Activated T-cell treated with anti-CD3 and anti-CD28 coated beads for 48 hours (primary cell): ENCODE measurements around the gene GGCT.

Experiments used
- DNase-seq: peaks from one replicate; pipeline ENCODE4 v3.0.0-alpha.2; 2020; ENCODE audit warnings: low read depth

Gene GGCT

DNA sequence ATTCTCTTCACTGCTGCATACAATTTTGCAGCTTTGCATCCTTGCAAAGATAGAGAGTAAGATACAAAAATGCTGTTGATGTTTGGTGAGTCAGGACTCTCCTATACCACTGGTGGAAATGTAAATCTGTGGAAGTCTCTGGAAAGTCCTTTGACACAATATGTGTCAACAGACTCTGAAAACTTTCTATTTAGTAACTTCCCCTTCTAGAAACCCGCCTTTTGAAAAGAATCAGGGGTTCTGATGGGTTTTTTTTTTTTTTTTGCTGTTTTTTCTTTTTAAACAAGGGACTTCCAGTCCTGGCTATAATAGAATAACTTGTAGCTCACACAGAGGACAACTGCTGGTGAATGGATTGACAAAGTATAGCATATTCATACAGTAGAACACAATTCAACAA lies 42.5 kb downstream of the GGCT start:
- no peak for DNase-seq

DNA sequence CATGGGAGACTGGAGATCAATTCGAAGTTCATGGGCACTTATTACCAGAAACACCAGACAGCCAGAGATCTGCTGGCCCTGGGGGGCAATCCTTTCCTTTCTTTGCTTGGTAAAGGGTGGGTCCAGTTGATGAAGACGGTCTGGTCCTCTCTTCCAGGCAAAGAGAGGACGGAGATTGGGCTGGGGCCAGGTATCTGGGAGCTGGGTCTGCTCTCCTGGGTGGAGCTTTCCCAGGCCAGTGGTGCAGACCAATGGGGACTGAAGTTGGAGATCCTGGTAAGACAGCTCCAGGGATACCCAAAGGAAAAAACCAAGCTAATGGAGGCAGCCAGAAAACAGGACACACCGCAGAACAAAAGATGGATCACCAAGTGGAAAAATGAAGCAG lies 44.4 kb downstream of the GGCT start:
- no peak for DNase-seq

DNA sequence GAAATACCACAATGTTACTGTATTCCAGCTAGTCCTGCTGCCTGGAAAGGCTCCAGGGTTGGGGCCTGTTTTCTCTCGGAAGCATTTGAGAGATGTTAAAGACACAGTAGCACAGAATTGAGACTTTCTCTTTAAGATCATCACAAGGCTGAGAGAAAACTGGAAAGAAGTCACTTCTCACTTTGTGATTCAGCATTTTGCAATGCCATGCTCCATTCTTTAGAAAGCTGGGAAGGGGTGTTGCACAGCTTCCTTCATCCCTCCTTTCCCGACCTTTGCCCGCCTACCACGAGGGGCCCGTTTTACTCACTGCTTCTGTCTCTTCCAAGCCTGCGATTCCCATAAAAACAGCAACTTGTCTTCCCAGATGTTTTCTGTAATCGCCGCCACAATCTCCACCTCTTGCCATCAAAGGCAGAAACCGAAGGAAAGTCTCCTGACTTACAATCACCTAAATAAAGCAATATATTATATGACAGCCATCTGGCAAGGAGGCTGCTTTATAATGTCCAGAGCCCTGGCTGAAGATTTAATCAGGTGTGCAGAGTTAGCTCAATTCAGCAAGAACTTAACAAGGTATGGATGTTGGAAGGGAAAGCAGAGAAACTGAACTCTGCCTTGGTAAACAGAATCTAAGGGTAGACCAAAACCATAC lies 44.9 kb downstream of the GGCT start:
- DNase-seq: no peak

DNA sequence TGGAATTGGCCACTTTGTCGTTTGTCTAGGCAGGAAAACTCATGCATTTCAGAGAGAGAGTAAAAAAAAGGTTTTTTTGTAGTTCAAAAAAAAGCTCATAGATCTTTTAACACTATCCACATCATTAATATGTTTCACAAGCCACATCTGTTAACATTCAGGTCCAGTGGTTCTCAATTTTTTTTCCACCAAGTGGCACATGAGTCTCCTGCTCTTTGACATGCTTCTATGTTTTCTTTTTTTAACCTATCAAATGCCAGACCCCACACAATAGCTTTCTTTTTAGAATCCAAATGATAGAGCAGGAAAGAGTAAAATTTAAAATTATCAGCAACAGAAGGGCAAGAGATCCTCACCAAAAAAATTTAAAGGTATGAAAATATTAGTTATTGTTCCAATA lies 46.3 kb downstream of the GGCT start:
- no peak for DNase-seq

GRCh38 chr7:30453921-30454320 lies 50.7 kb downstream of the GGCT start:
- DNase-seq: no peak

DNA sequence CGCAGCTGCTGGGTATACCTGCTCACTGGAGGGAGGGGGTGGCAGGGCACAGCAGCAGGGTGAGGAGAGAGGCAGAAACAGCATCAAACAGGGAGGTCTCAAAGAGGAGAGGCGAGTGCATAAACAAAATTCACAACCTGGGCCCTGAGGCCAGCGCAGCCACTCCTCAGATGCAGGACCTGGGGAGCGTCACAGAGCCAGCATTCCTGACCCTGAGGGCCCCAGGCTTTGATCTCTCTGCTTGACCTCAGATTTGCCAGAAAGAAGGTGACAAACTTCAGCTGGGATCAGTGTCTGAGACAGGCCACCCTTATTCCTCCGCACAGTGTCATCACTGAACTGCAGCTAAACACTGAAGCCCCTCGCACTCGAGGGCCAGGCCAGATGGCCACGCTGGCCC lies 51.6 kb downstream of the GGCT start:
- no peak for DNase-seq

DNA sequence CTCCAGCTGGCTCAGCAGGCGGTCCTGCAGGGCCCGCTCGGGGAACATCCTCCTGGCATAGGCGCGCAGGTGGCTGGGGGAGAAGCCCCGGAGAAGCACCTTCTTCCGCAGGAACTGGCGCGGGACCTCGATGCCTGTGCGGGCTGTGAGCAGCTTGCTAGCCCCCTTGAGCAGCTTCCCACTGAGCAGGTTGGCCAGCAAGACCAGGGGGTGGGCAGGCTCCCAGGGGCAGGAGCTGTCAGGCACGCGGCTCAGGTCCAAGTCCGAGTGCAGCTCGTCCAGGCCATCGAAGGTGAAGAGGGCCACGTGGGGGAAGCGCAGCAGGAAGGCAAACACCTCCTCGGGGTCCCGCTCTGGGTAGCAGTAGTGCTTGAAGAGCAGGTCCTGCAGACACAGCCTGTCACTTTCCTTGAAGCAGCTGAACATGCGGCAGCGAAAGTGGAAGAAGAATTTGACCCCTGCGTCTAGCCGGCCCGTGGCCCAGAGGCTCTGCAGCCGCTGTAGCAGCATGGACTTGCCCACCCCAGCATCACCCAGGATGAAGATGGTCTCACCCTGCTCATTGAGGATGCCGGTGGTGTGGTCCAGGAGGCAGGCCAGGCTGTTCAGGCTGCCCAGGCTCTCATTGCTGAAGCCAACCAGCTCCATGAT lies 52.2 kb downstream of the GGCT start:
- DNase-seq: no peak

DNA sequence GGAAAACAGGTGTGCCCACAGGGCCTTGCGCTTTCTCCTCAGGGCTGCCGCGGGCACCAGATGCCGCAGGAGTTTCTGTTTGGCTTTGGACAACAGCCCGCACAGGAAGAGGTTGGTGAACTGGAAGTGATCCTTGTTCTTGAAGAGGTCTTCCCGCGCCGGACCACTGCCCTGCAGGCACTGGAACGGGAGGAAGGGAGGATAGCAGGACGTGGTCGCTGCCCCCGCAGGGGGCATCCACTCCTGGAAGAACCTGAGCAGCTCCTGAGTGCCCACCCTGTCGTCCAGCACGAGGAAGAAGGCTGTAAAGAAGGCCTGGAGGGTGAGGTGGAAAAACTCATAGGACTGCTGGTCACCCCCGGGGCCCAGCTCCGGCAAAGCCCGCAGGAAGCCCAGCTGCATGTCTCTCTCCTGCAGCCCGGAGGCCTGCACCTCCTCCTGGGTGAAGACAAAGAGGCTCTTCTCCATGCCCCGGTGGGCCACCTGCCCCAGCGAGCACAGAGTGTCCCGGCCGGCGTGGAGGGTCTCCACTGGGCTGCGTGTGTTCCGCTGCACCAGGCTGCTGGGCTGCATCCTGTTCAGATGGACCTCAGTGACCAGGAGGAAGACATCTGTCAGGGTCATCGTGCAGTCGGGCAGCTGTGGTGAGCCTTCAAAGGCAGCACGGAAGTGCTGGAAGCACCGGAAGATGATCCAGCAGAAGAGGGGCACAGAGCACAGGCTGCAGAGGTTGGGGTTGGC lies 52.9 kb downstream of the GGCT start:
- DNase-seq: no peak

DNA sequence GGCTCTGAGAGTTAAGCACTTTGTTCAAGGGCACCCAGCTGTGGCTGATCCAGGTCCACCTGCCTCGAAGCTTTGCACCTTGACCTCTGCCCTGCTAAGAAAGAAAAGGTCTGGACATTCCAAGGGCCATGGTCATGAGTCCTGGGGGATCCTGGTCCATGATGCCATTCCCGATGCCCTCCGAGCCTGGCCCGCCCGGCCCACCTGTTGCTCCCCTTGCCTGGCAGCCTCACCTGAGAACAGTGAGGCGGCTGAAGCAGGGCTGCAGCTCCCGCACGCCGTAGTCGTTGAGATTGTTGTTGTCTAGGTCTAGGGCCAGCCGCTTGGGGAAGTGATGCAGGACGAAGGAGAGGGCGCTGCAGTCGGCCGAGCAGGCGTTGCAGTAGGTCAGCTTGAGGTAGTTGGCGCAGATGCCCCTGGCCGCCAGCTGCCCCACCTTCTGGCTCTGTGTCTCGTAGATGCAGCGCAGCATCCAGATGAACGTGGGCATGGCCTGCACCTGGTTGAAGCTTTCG lies 53.6 kb downstream of the GGCT start:
- DNase-seq: no peak

DNA sequence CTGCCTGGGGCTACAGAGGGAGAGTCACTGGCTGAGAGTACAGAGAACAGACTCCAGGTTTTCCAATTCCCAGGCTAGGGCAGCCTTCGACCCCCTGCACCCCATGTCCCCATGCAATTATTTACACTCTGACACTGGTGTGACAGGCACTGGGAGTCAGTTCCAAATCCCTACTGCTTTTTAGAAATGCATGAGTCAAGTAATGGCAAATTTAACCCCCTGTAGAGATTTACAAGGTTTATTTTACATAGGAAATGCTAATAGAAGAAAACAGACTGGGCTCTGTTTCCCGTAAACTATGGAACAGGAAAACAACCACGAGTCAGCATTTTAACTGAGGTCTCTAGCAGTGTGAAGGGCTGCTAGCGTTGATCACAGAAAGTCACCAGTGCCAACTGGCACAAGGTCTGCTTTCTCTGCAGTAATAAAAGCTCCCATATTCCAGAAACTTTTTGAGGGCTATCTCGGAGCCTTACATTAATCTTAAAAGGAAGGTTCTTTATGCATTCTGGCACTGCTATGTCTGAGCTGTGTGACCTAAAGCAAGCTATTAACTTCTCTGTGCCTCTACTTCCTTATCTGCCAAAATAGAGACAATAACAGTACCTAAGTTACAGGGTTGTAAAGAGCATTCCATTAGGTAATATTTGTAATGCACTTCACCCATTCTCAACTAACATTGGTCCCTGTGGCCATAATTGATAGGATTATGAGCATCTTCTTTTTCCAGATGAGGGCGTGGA lies 54.2 kb downstream of the GGCT start:
- DNase-seq: no peak

- DNase-seq: no peak
Observed at GRCh38 chr7:30448461-30449189, 56.0 kb downstream of the GGCT start.

DNA sequence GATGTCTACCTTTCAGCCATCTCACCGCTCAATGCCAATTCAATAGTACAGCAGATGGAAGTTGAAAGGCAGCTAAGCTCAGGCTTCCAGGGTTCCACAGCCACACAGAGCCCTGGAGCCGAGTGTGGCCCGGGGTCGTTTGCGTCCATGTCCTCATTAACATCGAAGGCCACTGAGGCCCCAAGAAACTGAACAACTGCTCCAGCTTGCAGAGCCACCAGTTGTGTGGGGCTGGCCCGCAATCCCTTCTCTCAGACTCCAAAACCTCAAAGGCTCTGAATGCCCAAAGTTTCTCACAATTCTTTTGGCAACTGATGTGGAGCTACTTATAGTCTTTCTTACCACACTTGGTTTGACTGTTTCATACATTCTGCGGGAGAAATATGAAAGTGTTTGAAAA lies 57.2 kb downstream of the GGCT start:
- DNase-seq: no peak
